Neuron (in vitro differentiated cells): Measurements from ENCODE around the gene MTA1.

Experiments used
- H2AFZ ChIP-seq: one replicate; pipeline ENCODE4 v1.6.1; 2013; ENCODE audit warnings: low read depth, mild to moderate bottlenecking, inconsistent platforms, low read length, moderate library complexity
- H3K27me3 ChIP-seq: one replicate; pipeline ENCODE4 v1.6.1; 2013; ENCODE audit warnings: low read length; ENCODE audit not compliant: insufficient read depth
- H3K36me3 ChIP-seq: one replicate; pipeline ENCODE4 v1.6.1; 2013; ENCODE audit warnings: low read length; ENCODE audit not compliant: insufficient read depth
- H3K4me1 ChIP-seq: one replicate; pipeline ENCODE4 v1.6.1; 2013; ENCODE audit warnings: low read length; ENCODE audit not compliant: insufficient read depth
- H3K4me3 ChIP-seq: 2 replicates; pipeline ENCODE4 v1.5.1; 2013; ENCODE audit warnings: mild to moderate bottlenecking, low read length, moderate library complexity
- H3K9me3 ChIP-seq: one replicate; pipeline ENCODE4 v1.6.1; 2013; ENCODE audit warnings: low read length

MTA1 gene

DNA sequence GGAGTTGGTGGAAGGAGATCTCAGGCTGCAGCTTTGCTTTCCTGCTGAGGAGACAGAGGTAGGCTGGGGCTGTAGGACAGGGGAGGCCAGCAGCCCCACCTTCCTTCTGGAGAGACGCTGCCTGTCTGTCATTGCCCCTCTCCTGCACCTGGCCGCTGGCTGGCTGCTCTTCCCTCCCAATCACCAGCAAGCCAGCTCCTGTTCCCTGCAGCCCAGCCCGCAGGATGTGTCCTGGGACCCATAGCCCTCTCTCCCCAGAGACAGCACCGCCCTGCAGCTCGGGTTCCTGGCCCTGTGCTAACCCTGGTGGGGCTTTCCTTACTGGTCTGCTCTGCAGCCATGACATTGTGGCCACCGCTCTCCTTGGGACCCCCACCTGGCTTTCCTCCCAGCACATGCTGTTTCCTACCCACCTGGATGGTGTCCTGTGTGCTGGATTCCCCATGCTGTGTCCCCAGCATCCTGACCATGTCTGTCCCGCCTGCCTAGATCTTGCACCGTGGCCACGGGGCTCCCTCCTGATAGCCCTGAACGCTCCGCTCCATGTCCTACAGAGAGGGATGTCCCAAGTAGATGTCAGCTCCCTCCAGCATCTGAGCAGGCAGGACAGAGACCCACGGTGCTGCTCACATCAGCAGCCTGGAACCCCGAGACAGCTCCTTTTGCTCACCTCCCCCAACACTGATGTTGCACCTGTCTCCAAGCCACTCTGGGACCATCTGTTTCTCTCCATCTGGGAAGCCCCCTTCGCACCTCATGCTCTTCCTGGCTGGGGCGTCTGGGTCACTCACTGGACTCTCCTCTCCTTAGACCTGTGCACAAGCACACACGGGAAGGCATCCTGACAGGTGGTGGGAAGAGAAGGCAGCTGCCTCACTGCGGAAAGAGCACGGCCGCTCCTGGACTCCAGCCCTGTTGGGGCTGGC lies 1.1 kb upstream of the MTA1 start:
- Histone ChIP-seq H3K9me3 (no peaks in the 10 kb centered on the region), H2AFZ (peak overlapping the region; percentile 74), H3K4me3 (peak overlapping the region; percentile 82), H3K27me3 (no peaks in the 10 kb centered on the region), H3K36me3 (peaks cover 2% of the 10 kb centered on the region), H3K4me1 (peaks cover 26% of the 10 kb centered on the region)

DNA sequence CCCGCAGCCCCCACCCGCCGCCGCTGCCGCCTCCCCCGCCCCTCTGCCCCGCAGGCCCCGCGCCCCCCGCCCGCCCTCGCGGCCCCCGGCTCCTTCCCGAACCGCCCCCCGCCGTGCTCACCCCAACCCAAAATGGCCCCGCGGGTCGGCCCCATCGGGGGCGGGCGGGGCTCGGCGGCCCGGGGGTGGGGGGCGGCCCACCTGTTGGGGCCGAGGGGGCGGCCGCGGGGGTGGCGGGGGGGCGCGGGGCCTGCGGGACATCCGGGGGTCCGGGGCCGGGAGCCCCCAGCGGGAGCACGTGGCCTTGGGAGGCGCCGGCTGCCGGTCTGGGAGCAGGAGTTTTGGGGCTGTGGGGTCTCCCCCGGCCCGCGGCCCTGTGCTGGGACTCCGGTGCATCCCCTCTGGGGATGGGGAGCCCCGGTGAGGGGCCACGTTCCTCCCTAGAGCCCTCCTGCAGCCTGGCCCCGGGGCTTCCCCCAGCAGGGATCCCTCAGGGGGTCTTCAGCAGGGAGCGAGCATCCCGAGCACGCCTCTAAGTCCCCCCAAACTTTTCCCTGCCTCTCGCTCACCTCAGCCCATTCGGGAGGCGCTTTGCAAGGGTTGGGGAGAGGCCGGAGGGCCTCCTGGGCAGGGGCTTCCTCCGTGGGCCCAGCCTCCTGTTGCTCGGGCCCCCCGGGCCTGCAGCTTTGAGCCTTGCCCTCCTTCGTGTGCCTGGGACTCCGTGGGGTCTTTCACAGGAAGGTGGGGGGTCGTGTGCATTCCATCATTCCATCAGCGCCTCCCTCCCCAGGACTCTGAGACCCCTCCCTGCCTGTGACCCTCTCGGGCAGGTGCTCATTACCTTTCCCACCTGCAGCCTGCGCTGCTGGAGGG lies 710 bp downstream of the MTA1 start:
- Histone ChIP-seq H3K9me3 (peaks cover 3% of the 10 kb centered on the region), H3K27me3 (no peaks in the 10 kb centered on the region), H3K4me1 (peaks cover 26% of the 10 kb centered on the region), H3K4me3 (peak overlapping the region; percentile 82), H3K36me3 (peaks cover 8% of the 10 kb centered on the region), H2AFZ (no peak overlapping the region)

DNA sequence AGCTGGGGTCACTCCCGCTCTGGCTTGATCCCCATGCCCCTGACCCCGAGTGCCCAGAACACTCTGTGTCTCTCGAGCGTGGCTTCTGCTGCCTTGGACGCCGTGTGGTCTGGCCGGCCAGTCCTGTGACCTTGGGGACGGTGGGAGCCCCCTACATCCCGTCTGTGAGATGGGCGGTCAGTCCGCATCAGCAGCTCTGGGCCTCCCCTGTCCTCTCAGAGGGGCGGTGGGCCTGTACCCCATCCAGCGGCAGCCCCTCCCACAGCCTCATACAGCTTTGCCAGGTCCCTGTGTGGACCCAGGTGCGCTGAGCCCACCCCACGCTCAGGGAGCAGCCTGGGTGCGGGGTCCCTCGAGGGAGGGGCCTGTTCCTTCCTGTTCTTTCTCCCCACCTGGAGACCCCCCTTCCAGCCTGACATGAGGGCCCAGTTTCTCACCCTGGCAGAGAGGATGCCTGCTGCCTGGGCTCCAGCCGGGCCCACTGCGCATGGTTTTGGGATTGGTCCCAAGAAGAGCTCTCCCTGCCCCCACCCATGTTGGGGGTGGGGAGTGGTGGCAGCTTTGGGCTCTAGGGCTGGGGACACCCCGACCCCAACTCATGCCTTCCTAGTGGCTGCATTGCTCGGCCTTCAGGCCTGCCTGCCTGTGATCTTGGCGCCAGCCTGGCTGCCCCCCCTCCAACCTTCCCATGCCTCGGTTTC lies 1.5 kb downstream of the MTA1 start:
- Histone ChIP-seq H3K36me3 (peaks cover 10% of the 10 kb centered on the region), H2AFZ (no peak overlapping the region), H3K27me3 (no peaks in the 10 kb centered on the region), H3K4me3 (peak overlapping the region; percentile 78), H3K4me1 (peaks cover 26% of the 10 kb centered on the region), H3K9me3 (peaks cover 5% of the 10 kb centered on the region)

DNA sequence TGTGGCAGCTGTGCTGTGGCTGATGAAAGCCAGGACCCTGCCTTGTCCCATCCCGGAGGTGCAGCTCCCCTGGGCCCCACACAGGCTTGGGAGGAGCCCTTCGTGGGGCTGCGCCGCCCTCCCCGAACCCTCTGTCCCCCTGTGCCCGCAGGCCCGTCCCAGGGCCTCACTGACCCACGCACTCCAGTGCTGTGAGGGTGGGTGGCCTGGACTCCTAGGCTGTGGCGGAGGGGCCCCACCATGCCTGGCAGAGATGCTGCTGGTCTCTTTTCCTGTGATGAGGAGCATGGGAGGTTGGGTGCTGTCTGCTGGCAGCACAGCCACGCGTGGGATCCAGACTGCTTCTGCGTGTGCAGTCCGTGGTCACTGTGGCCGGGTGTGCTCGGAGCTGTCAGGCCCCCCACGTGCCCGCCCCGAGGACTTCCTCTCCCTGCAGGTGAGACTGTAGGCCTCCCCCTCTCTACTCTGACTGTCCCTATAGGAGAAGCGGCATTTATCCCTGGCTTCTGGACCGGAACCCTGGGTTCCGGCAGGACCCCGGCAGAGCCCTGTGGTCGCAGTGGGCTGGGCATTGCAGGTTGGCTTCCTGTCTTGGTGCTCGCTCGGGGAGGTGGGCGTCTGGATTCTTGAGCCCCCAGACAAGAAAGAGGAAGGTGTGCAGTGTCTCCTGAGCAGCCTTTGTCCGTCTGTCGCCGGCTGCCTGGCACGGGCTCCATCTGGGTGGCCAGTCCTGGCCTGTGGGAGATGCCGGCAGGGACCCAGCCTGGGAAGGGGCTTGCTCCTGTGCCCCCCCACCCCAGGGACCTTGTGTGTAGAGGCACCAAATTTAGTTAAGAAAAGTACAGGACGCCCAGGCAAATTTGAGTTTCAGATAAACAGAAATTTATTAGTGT lies 2.3 kb downstream of the MTA1 start:
- H3K4me1 ChIP-seq: peaks cover 26% of the 10 kb centered on the region
- H3K4me3 ChIP-seq: peak overlapping the region; percentile 78
- peaks cover 17% of the 10 kb centered on the region for H3K36me3 ChIP-seq
- H3K9me3 ChIP-seq: peaks cover 13% of the 10 kb centered on the region
- H2AFZ ChIP-seq: no peak overlapping the region
- H3K27me3 ChIP-seq: no peaks in the 10 kb centered on the region

DNA sequence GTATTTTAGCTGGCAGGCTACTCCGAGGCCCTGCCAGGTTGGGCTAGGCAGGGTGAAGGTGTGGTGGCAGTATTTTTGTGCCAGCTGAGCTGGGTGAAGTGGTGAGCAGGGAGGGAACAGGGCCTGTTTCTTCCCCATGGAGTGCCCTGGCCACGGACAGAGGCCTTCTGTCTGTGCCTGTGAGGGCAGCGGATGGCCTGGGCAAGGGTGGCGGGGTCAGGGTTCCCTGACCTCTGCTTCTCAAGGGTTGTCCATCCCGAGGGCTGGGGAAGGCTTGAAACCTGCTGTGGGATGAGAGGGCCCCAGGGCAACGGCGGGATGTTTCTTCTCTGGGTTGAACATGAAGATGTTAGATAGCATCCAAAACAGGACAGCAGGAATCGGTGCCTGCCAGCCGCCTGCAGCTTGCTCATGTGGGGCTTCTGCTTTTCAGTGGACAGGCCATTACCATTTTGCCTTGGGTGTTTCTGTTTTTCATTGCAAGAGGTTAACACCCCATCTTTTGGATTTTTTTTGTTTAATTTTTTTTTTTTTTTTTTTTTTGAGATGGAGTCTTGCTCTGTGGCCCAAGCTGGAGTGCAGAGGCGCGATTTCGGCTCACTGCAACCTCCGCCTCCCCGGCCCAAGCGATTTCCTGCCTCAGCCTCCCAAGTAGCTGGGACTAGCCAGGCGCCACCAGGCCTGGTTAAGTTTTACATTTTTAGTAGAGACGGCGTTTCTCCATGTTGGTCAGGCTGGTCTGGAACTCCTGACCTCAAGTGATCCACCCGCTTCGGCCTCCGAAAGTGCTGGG lies 3.3 kb downstream of the MTA1 start:
- H3K36me3 ChIP-seq: peaks cover 20% of the 10 kb centered on the region
- H3K27me3 ChIP-seq: no peaks in the 10 kb centered on the region
- no peak overlapping the region for H3K4me3 ChIP-seq
- H2AFZ ChIP-seq: no peak overlapping the region
- H3K4me1 ChIP-seq: peaks cover 26% of the 10 kb centered on the region
- peaks cover 15% of the 10 kb centered on the region for H3K9me3 ChIP-seq

DNA sequence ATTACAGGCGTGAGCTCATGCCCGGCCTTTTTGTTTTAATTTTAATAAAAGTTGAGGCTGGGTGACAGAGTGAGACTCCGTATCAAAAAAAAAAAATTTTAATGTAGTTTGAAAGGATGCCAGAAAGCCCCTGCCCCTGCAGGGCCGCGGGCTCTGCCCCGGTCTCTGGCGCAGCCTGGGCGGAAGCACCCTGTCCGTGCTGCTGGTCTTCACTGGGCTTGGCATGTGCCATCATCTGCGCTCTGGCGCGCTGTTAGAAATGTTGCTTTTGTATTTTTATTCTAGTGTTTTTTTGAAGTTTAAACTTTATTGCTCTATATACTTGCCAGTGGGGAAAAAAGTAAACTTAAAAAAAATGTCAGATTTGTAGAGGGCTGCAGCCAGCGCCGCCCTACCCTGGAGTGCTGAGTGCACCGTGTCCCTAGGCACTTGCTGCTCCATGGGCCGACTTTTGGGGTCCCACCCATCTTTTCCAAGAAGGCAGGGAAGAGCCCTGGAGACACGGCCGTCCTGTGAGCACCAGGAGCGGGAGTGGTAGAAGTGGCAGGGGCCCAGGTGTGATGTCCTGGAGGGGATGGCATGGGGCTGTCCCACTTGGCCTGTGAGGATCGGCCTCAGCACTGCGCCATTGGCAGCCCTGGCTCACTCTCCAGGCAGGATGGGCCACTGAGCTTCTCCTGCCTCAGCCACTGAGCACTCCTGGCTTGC lies 4.0 kb downstream of the MTA1 start:
- Histone ChIP-seq H3K9me3 (peaks cover 16% of the 10 kb centered on the region), H3K36me3 (peaks cover 25% of the 10 kb centered on the region), H3K4me3 (no peak overlapping the region), H3K27me3 (no peaks in the 10 kb centered on the region), H2AFZ (no peak overlapping the region), H3K4me1 (peaks cover 23% of the 10 kb centered on the region)

DNA sequence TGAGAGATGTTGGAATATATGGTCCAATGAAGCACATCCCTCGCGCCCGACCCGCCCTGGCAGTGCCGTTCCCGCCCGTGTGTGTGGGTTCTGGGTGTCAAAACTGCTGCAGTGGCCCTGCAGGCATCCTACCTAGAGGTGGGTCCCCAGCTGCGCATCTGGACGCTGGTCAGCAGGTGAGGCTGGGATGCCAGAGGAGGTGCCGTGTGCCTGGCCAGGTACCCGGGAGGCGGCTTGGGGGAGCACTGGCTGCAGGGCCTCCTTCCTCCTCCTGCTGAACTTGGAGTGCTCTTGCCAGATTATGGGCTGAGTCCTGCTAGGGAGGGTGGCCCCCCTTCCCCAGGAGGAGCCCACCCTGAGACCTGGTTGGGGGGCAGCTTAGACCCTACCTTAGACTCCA lies 5.2 kb downstream of the MTA1 start:
- Histone ChIP-seq H2AFZ (no peak overlapping the region), H3K4me3 (no peak overlapping the region), H3K9me3 (peaks cover 19% of the 10 kb centered on the region), H3K36me3 (peaks cover 25% of the 10 kb centered on the region), H3K27me3 (no peaks in the 10 kb centered on the region), H3K4me1 (peaks cover 14% of the 10 kb centered on the region)

DNA sequence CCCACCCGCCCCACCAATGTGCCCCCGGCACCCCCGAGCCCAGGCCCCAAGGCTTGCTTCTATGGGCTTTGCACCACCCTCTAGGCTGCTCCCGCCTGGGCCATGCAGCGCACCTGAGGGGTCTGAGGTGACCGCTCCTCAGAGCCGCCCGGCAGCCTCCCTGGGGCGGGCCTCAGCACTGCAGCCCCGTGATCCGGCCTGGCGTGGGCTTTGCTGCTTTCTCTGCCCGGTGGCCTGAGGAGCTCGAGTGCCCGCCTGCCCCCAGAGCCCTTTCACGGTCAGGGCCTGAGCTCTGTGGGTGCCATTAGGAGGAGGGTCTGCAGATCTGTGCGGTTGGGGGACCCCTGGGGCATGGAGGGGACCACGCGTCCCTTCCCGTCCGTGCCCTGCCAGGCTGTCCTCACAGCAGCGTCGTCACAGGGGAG lies 6.2 kb downstream of the MTA1 start:
- H3K4me3 ChIP-seq: no peak overlapping the region
- H3K4me1 ChIP-seq: peaks cover 10% of the 10 kb centered on the region
- H2AFZ ChIP-seq: no peak overlapping the region
- H3K27me3 ChIP-seq: no peaks in the 10 kb centered on the region
- H3K9me3 ChIP-seq: peaks cover 24% of the 10 kb centered on the region
- H3K36me3 ChIP-seq: peaks cover 32% of the 10 kb centered on the region

DNA sequence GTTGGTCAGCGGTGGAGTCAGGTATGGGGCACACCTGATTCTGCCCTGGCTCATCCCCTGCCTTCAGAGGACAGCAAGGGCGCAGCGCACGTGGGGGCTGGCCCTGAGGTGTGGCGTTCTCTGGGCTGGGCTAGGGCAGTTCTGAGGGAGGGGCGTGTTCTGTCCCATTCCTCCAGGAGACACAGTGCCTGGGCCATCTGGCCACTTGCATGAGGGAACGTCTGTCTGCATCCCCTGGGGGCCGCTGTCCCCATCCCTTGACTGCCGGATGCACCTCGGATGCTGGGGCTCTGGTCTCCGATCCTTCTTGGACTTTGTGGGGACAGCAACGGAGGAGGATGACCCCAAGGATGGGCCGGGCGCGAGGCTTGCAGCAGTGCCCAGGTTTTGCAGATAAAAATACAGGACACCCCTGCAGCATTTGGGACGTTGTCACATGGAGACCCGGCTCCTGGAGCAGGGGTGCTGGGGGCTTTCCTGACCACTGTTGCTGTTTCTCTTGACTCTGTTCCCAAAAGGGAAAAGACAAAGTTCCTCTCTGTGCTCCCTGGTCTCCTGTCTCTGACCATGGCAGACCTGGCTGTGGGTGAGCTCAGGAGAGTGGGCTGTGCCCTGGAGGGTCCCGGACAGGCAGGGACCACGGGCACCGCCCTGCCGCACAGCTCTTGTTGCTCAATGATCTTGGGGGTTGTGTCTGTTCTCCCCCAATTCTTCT lies 6.9 kb downstream of the MTA1 start:
- Histone ChIP-seq H3K27me3 (no peaks in the 10 kb centered on the region), H3K4me1 (peaks cover 2% of the 10 kb centered on the region), H3K36me3 (peaks cover 36% of the 10 kb centered on the region), H3K4me3 (no peak overlapping the region), H3K9me3 (peaks cover 26% of the 10 kb centered on the region), H2AFZ (no peak overlapping the region)

DNA sequence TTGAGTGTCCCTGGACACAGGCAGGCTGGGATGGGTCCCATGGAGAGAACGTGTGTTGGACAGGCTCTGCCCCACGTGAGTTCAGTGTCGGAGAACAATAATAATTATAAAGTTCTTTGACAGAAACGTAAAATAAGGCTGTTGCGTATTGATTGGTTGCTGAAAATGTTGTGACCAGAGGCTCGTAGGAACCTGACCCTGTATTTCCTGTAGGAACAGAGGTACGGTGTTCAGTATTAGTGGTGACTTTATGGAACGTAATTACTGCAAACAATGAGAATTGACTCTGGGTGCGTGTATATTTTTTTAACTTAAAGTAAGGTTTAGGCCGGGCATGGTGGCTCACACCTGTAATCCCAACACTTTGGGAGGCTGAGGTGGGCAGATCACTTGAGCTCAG lies 7.8 kb downstream of the MTA1 start:
- Histone ChIP-seq H3K4me3 (no peak overlapping the region), H3K27me3 (no peaks in the 10 kb centered on the region), H2AFZ (no peak overlapping the region), H3K36me3 (peaks cover 36% of the 10 kb centered on the region), H3K9me3 (peaks cover 26% of the 10 kb centered on the region), H3K4me1 (no peaks in the 10 kb centered on the region)
